ENCODE measurements around the gene STMP1. TPM values are rescaled to one million over a fixed set of nuclear protein-coding genes. Genes with fewer than 3 reads are reported as not detected.

The STMP1 gene
- total and polyA plus RNA-seq, 2 of the 8 experiments (the other 6 are each of a cell fraction or from before 2014, with no cell fraction given) = 22.7 to 36.7 TPM

- no peak overlapping the region for H3K23ac ChIP-seq (ENCODE audit: insufficient read length)
- no peak overlapping the region for H4K8ac ChIP-seq (ENCODE audit: extremely low read depth, insufficient read depth, low read length)
- H3K4me2 ChIP-seq (ENCODE audit: insufficient read depth in 1 of 2, low read depth in 2 of 2, low read length in 2 of 2) = no peak overlapping the region
- no peaks in the 10 kb centered on the region for H3K9me3 ChIP-seq (ENCODE audit: insufficient read depth in 2 of 2, low read depth in 1 of 2, low read length in 1 of 2)
- no peak overlapping the region for H3K27ac ChIP-seq (ENCODE audit: low read depth, low read length)
- H3K4me3 ChIP-seq (ENCODE audit: extremely low read depth in 1 of 4, insufficient read depth in 2 of 4, low read depth in 3 of 4, low read length in 4 of 4) = no peak overlapping the region
- no peak overlapping the region for H2AK5ac ChIP-seq (ENCODE audit: low read depth, low read length)
- no peak overlapping the region for H3K9ac ChIP-seq (replicated peaks in 1 of 4; ENCODE audit: extremely low read depth in 1 of 4, low read depth in 3 of 4, low read length in 3 of 4)
- H2BK20ac ChIP-seq (ENCODE audit: low read length) = peak overlapping the region; percentile 76; the same call in 1 of the 2 replicates
- POLR2A ChIA-PET (ENCODE audit: partially characterized antibody) = no interaction called here
- H3K79me1 ChIP-seq (ENCODE audit: low read depth, low read length) = no peaks in the 10 kb centered on the region
- H2BK5ac ChIP-seq (ENCODE audit: low read depth, low read length) = no peak overlapping the region; the same call in 1 of the 2 replicates
- no peak for DNase-seq (ENCODE audit: low read depth in 1 of 2, low spot score in 2 of 2)
- no peaks in the 10 kb centered on the region for H3K36me3 ChIP-seq (ENCODE audit: control insufficient read depth in 2 of 4, insufficient read depth in 4 of 4, low read length in 3 of 4)
- H3K27me3 ChIP-seq (replicated peaks in 1 of 4; ENCODE audit: control insufficient read depth in 3 of 4, extremely low read depth in 1 of 4, insufficient read depth in 3 of 4, low read length in 3 of 4) = no peaks in the 10 kb centered on the region
- no peak overlapping the region for H3K4ac ChIP-seq (replicated peaks; ENCODE audit: insufficient read length, low read depth, low read length)
- H2BK12ac ChIP-seq (ENCODE audit: low read depth, low read length) = no peak overlapping the region
- peaks cover 0 to 4% (median 2%) of the 10 kb centered on the region in 4 experiments; a peak in 1 of 7 replicates for H3K4me1 ChIP-seq (replicated peaks in 1 of 4; ENCODE audit: control insufficient read depth in 3 of 4, insufficient read depth in 4 of 4, low read length in 3 of 4)
- CTCF ChIA-PET (ENCODE audit: partially characterized antibody) = interaction anchor here (1.0 to 14.4 kb wide), 9 partner anchors 9 to 42 kb away, joined by 3 to 133 read pairs (median 5); partner anchors contain the start of gene SLC13A4
- H2BK120ac ChIP-seq (replicated peaks; ENCODE audit: low read depth, low read length) = no peak overlapping the region
- no peak overlapping the region for H3K14ac ChIP-seq (ENCODE audit: insufficient read length)
- no peak overlapping the region for H3K18ac ChIP-seq (ENCODE audit: extremely low read depth, low read length)
- 0 out of 2 replicates have a peak overlapping the region, but pooled peaks have one; percentile 36 for H2BK15ac ChIP-seq (ENCODE audit: low read length)
- H3K79me2 ChIP-seq (ENCODE audit: control insufficient read depth in 1 of 2, insufficient read depth in 2 of 2, low read length in 2 of 2) = no peaks in the 10 kb centered on the region
- WGBS, 2 experiments (ENCODE audit: extremely low coverage in 1 of 2, insufficient coverage in 1 of 2, insufficient read length in 1 of 2, insufficient replicate concordance in 2 of 2, low coverage in 1 of 2, low lambda C conversion rate in 2 of 2, missing lambda C conversion rate in 1 of 2) = 77 to 100% methylated on average over 2 to 5 of the region's 5 CpGs
- H4K5ac ChIP-seq (ENCODE audit: insufficient read length, low read depth, low read length) = no peak overlapping the region
- peaks cover 0 to 5% of the 10 kb centered on the region in 2 experiments for H4K20me1 ChIP-seq (replicated peaks in 1 of 2; ENCODE audit: control insufficient read depth in 1 of 2, insufficient read depth in 2 of 2, low read length in 2 of 2)
- H3K56ac ChIP-seq (replicated peaks; ENCODE audit: insufficient read length, low read depth, low read length) = peak overlapping the region; percentile 83
- no peak for TF ChIP-seq SP1 (IDR thresholded peaks at IDR 0.05; ENCODE audit: low read depth, low read length)
- no peak for TF ChIP-seq CHD1 (IDR thresholded peaks at IDR 0.05; ENCODE audit: low read depth, low read length)
- no peak for TF ChIP-seq GTF2F1 (IDR thresholded peaks at IDR 0.05; ENCODE audit: borderline replicate concordance, low read depth, low read length)
- no peak for TF ChIP-seq EGR1 (IDR thresholded peaks at IDR 0.05; ENCODE audit: borderline replicate concordance, low read depth, low read length)
- no peak for TF ChIP-seq RXRA (IDR thresholded peaks at IDR 0.05; ENCODE audit: insufficient read depth, low read depth, low read length)
- no peak for TF ChIP-seq SIX5 (IDR thresholded peaks at IDR 0.05; ENCODE audit: low read depth, low read length)
- no peak for TF ChIP-seq JUN (IDR thresholded peaks at IDR 0.05; ENCODE audit: low read depth, low read length)
- no peak for TF ChIP-seq SIRT6 (IDR thresholded peaks at IDR 0.05; ENCODE audit: low read length)
- TF ChIP-seq SP4 (IDR thresholded peaks at IDR 0.05; ENCODE audit: low read length) = no peak
- no peak for TF ChIP-seq MAX (IDR thresholded peaks at IDR 0.05)
- TF ChIP-seq TEAD4 (IDR thresholded peaks at IDR 0.05; ENCODE audit: low read depth, low read length) = no peak
- no peak for TF ChIP-seq ASH2L (IDR thresholded peaks at IDR 0.05; ENCODE audit: low read length)
- TF ChIP-seq TAF1 (IDR thresholded peaks at IDR 0.05; ENCODE audit: low read depth, low read length) = no peak
- no peak for TF ChIP-seq CHD2 (IDR thresholded peaks at IDR 0.05; ENCODE audit: low read length)
- no peak for TF ChIP-seq JUND (IDR thresholded peaks at IDR 0.05; ENCODE audit: low read length)
- no peak for TF ChIP-seq CREB1 (IDR thresholded peaks at IDR 0.05)
- H4K91ac ChIP-seq (replicated peaks; ENCODE audit: insufficient read length, low read length) = no peak overlapping the region
- H2AFZ ChIP-seq (ENCODE audit: low read length) = no peak overlapping the region
- H3K23me2 ChIP-seq (ENCODE audit: low read depth, low read length) = peaks cover 6% of the 10 kb centered on the region; the same call in 1 of the 2 replicates
- no peak for FAIRE-seq
Measured at GRCh38 chr7:135715055-135715522, 52.8 kb downstream of the STMP1 start.

Measured in H1 (cell line).